ENCODE results near the gene PARP6.

DNA sequence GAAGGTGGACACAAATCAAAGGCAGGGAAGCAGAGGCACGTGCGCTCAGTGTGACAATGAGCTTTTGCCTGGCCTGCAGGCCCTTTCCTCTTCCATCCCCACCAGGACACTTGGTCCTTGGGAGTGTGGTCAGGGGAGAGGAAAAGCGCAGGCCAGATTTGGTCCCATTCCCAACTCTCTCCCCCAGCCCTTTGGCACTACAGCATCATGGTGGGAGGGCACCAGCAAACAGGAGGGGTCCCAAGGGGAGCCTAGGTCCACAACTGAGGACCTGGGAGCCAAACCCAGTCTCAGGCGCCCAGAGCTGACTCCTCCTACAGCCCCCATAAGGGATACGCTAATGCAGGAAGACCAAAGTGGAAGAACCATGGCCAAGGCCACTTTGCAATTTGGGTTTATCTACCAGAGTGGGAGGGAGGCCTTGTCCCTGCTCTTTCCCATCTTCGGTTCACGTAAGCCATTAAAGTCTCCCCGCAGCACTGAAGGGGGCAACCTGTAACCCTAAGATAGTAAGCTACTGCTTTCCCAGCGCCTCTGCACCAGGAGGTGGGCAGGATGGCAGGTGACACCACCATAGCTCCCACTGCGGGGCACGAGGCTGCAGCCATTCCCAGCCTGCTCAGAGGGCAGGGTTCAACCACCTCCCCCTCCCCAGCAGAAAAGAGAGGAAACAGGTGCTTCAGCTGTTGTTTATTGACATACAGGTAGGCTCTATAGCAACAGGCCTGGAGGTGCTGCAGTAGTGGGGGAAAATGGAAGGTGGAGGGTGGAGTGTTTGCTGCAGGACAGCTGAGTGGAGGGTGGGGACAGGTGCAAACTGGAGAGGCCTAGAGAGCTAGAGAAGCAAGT, 73.8 kb downstream of the PARP6 start:
- TF ChIP-seq, protein P1, sequence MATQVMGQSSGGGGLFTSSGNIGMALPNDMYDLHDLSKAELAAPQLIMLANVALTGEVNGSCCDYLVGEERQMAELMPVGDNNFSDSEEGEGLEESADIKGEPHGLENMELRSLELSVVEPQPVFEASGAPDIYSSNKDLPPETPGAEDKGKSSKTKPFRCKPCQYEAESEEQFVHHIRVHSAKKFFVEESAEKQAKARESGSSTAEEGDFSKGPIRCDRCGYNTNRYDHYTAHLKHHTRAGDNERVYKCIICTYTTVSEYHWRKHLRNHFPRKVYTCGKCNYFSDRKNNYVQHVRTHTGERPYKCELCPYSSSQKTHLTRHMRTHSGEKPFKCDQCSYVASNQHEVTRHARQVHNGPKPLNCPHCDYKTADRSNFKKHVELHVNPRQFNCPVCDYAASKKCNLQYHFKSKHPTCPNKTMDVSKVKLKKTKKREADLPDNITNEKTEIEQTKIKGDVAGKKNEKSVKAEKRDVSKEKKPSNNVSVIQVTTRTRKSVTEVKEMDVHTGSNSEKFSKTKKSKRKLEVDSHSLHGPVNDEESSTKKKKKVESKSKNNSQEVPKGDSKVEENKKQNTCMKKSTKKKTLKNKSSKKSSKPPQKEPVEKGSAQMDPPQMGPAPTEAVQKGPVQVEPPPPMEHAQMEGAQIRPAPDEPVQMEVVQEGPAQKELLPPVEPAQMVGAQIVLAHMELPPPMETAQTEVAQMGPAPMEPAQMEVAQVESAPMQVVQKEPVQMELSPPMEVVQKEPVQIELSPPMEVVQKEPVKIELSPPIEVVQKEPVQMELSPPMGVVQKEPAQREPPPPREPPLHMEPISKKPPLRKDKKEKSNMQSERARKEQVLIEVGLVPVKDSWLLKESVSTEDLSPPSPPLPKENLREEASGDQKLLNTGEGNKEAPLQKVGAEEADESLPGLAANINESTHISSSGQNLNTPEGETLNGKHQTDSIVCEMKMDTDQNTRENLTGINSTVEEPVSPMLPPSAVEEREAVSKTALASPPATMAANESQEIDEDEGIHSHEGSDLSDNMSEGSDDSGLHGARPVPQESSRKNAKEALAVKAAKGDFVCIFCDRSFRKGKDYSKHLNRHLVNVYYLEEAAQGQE (IDR thresholded peaks at IDR 0.05; ENCODE audit: insufficient read depth in 1 of 2, low read depth in 2 of 2, low read length in 1 of 2) = no peak
- TF ChIP-seq, protein P2, sequence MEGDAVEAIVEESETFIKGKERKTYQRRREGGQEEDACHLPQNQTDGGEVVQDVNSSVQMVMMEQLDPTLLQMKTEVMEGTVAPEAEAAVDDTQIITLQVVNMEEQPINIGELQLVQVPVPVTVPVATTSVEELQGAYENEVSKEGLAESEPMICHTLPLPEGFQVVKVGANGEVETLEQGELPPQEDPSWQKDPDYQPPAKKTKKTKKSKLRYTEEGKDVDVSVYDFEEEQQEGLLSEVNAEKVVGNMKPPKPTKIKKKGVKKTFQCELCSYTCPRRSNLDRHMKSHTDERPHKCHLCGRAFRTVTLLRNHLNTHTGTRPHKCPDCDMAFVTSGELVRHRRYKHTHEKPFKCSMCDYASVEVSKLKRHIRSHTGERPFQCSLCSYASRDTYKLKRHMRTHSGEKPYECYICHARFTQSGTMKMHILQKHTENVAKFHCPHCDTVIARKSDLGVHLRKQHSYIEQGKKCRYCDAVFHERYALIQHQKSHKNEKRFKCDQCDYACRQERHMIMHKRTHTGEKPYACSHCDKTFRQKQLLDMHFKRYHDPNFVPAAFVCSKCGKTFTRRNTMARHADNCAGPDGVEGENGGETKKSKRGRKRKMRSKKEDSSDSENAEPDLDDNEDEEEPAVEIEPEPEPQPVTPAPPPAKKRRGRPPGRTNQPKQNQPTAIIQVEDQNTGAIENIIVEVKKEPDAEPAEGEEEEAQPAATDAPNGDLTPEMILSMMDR (IDR thresholded peaks at IDR 0.05) = no peak
- TF ChIP-seq SIN3A (IDR thresholded peaks at IDR 0.05; ENCODE audit: borderline replicate concordance, insufficient read depth, low read depth, low read length) = no peak
- TF ChIP-seq POLR2AphosphoS5 (IDR thresholded peaks at IDR 0.05; ENCODE audit: low read depth, low read length) = no peak; the same call in 1 of the 2 replicates
- TF ChIP-seq TCF7L2 (IDR thresholded peaks at IDR 0.05; ENCODE audit: low read depth, low read length) = no peak
